ENCODE results near the gene ECSCR. TPM values are rescaled to one million over a fixed set of nuclear protein-coding genes. Genes with fewer than 3 reads are reported as not detected.

Gene ECSCR
- total and polyA plus RNA-seq, 2 donors (not counting 1 experiment from before 2014, with no cell fraction given), result not detected

DNA sequence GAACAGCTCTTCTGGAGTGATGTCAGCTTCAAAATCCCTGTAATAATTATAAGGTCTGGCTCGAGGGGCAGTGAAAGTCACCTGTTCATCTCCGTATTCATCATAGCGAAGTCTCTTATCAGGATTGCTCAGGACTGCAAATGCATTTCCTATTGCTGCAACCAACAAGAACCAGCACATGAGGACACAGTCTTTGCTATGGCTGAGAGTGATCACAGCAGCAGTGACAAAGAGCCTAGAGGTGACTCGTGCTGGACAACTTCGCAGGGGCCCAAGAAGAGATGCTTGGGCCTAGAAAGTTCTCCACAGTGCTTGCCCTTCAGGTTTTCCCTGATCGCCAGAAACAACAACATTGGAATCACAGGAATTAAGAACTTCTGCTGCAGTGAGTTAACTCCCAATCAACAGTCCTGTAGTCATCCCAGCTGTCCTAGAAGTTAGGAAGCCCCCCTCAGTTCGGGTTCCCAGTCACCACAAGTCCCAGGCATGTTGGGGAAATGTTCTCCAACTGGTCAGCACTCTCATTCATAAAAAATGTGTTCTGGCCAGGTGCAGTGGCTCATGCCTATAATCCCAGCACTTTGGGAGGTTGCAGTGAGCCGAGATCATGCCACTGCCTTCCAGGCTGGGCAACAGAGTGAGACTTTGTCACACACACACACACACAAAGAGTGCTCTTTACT, 36.2 kb downstream of the ECSCR start:
- H3K27ac ChIP-seq (ENCODE audit: low read length in 2 of 2), result no peak overlapping the region
- POLR2A ChIA-PET, result no interaction called here
- intact Hi-C loops (cut with micrococcal nuclease), result no loop called here

More for the DNA sequence above, 36.2 kb downstream of the ECSCR start:
- DNase-seq (no peak), ATAC-seq (ENCODE audit: low read depth) (no peak)
- Mint-ChIP-seq H3K27me3 (no peaks in the 10 kb centered on the region), H3K4me3 (no peak overlapping the region), H3K9me3 (ENCODE audit: insufficient read depth) (no peaks in the 10 kb centered on the region), H3K4me1 (peaks cover 2% of the 10 kb centered on the region), H3K27ac (no peak overlapping the region)
- Histone ChIP-seq H3K4me2 (replicated peaks; ENCODE audit: low read depth, low read length, poor library complexity, severe bottlenecking) (no peak overlapping the region), H3K79me2 (ENCODE audit: control insufficient read depth, insufficient read depth, low read length) (no peaks in the 10 kb centered on the region), H3K4me1 (ENCODE audit: control insufficient read depth in 2 of 2, insufficient read depth in 2 of 2, low read length in 2 of 2) (no peaks in the 10 kb centered on the region), H3K9ac (ENCODE audit: low read length) (no peak overlapping the region), H3K27me3 (replicated peaks in 1 of 4; ENCODE audit: control extremely low read depth in 1 of 4, control insufficient read depth in 3 of 4, insufficient read depth in 4 of 4, low read length in 3 of 4) (no peaks in the 10 kb centered on the region), H3K36me3 (replicated peaks in 1 of 2; ENCODE audit: control extremely low read depth in 1 of 2, control insufficient read depth in 1 of 2, extremely low read depth in 1 of 2, insufficient read depth in 2 of 2, low read length in 1 of 2) (peaks cover 0 to 8% of the 10 kb centered on the region in 2 experiments), H3K9me3 (ENCODE audit: control extremely low read depth in 1 of 3, control insufficient read depth in 2 of 3, insufficient read depth in 1 of 3, low read length in 2 of 3) (no peaks in the 10 kb centered on the region), H2AFZ (ENCODE audit: insufficient read depth, low read depth, low read length, poor library complexity, severe bottlenecking) (no peak overlapping the region), H4K20me1 (ENCODE audit: control insufficient read depth, insufficient read depth, low read length, poor library complexity, severe bottlenecking) (no peaks in the 10 kb centered on the region), H3K4me3 (ENCODE audit: control extremely low read depth in 1 of 5, extremely low read depth in 1 of 5, insufficient read depth in 1 of 5, low read depth in 2 of 5, low read length in 4 of 5) (no peak overlapping the region)
- CTCF ChIA-PET, result interaction anchor here (1.0 kb wide), 2 partner anchors 16 to 86 kb away, joined by 3 to 4 read pairs; no protein-coding TSS in a partner anchor
- WGBS (ENCODE audit: insufficient coverage), result 87% methylated on average over 7 of the region's 8 CpGs
- TF ChIP-seq CTCF (IDR thresholded peaks at IDR 0.05), result no peak
- TF ChIP-seq EZH2 (IDR thresholded peaks at IDR 0.05; ENCODE audit: borderline replicate concordance, insufficient read depth, low read depth, low read length, poor library complexity, severe bottlenecking), result no peak

Measured in B cell (primary cell).